Panc1 (cell line): Measurements from ENCODE around the gene HPCAL1.

Experiments used
- CTCF ChIP-seq: fragments of 450-650 bp; IDR thresholded peaks from 2 replicates; pipeline ENCODE4 v1.5.1; 2017; ENCODE audit warnings: mild to moderate bottlenecking
- TCF7L2 ChIP-seq: IDR thresholded peaks from 2 replicates; pipeline ENCODE4 v1.6.1; 2011; ENCODE audit warnings: mild to moderate bottlenecking, low read depth, low read length, inconsistent platforms

GRCh38 chr2:10326707-10327594 lies 24.2 kb downstream of the HPCAL1 start:
- no peak for TF ChIP-seq CTCF
- no peak for TF ChIP-seq TCF7L2
